Limb (tissue), 2 donors: ENCODE data around the gene KIF1B.

Experiments used
- DNase-seq, 2 donors: peaks; one replicate each; pipeline ENCODE4 v3.0.0-alpha.2; 2016; ENCODE audit errors: extremely low spot score in 2 of 2

The KIF1B gene

DNA sequence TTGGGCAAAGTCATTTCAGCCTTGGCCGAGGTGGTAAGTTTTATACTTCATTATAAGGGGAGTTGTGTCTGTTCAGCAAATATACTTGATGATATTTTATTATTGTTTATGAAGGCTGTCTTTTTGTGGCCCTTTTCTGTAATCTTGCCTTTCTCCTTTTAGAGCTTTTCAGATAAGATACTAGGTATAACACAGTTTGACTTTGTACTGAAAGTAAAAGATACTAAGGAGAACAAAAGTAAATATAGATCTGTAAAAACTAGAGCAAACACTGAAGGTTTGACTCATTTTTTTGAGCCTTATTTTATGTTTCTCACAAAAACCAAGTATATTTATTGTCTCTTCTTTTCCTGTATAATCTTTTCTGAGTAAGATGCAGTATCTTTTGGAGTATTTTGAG is 61.9 kb downstream of the KIF1B start:
- no peak for DNase-seq

DNA sequence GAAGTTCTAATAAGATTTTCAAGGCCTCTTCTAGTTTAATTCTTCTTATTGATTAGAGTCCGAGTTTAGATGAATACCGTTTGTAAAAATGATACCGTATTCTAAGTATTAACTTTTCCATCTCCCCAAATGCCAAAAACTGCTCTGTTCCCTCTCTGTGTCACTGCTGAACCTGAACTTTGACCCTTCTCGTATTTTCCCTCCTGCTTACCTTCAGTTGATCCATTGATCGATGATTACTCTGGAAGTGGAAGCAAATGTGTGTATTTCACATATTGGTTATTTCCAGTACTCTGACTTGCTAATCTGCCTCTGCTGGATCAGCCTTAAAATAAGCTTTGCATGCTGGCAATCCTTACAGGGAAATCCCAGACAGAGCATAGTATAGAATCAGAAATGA is 68.5 kb downstream of the KIF1B start:
- DNase-seq = no peak

DNA sequence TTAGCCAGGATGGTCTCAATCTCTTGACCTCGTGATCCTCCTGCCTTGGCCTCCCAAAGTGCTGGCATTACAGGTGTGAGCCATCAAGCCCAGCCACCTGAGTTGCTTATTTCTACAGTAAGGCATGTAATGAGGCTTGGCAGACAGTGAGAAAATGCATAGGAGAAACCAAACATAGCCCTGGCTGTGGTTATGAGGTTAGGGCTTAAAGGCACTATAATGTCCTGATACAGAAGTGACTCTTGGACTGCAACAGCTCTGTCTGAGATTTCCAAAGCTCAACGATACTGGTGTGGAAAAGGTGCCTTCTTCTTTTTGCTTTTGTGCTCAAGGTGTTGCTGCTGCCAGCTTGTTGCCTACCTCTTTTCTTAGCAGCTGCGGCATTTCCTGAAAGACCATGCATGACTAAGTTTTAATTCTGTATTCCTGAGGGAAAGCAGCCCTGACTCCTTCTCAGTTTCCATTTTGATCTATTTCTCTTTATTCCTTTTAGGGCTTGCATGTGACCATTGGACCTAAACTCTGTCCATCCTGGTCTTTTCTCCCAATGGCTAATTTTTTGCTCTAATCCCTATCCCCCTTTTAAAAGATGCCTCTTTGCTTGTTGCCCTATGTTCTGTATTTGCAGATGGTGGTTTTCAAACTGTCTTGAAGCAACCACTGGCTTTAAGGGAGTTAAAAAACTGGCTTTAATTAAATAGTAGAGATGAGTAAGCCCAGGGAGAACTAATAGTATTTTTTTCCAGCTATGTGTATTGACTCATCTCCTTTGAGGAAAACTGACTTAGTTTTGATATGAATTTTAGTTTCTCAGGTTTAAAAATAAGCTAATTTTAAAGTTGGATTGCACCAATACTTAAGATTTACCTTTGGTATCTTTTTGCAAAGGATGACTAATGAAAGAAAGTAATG is 70.3 kb downstream of the KIF1B start:
- no peak for DNase-seq

DNA sequence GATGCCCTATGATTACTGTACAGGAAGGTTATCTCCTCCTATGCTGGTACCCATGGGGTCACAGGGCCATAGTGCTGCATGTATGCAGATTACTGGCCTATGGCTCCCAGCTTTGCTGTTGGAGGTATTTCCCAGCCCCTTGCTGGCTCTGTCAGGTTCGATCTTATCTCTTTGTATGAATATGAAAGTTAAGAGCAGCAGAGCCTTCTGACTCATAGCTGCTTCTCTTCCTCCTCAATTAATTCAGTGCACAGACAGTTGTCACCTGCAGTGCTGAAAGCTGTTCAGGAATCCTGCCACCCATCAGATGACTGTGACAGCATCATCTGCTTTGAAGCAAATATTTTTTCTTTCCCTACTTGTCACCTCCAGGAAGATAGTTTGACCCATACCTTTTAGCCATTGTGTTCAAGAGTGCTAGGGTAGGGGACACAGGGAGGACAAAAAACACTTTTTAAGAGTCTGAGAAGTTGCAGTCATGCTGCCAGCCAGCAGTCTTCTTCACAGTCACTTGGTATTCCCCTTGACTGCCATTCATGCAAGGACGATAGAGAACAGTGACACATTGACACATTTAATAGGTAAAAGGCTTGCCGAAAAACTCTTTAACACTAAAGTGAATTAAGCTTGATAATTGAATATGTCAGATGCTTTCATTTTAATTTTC is 73.1 kb downstream of the KIF1B start:
- no peak for DNase-seq

DNA sequence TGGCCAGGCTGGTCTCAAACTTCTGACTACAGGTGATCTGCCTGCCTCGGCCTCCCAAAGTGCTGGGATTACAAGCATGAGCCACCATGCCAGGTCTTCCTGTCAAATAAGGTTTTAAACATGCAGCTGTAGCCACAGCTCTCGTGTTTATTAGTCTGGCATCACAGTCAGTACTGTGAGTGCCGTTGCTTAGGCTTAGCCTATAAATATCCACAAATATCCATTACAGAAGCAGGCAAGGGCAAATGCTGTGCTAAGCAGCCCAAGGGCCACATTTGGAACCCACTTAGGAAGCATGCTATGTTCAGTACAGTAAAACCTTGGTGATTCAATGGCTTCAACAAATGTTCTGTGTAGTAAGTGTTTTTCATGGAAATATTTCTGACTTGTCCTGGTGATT is 75.9 kb downstream of the KIF1B start:
- no peak for DNase-seq

DNA sequence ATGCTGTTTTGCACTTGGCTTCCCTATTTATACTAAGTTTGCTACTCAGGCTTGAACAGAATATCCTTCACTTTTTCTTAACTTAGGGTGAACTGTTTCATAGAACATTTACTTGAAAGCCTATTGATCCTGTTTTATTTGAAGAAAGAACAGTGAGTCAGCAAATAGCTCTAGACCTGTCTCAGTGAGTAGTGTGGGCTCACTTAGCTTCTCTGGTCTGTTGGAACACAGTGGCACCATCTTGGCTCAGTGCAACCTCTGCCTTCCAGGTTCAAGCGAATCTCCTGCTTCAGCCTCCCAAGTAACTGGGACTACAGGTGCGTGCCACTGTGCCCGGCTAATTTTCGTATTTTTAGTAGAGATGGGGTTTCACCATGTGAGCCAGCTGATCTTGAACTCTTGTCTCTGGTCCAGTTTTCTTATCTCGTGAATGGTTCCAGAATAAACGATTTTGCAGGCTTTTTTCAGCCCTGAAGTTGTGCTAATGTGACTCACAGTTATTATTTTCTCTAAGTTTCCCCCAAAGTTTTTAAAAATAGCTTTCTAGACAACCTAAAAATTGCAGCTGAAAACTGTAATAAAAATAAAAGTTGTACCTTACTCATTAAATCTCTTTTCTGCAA is 76.8 kb downstream of the KIF1B start:
- DNase-seq = no peak

DNA sequence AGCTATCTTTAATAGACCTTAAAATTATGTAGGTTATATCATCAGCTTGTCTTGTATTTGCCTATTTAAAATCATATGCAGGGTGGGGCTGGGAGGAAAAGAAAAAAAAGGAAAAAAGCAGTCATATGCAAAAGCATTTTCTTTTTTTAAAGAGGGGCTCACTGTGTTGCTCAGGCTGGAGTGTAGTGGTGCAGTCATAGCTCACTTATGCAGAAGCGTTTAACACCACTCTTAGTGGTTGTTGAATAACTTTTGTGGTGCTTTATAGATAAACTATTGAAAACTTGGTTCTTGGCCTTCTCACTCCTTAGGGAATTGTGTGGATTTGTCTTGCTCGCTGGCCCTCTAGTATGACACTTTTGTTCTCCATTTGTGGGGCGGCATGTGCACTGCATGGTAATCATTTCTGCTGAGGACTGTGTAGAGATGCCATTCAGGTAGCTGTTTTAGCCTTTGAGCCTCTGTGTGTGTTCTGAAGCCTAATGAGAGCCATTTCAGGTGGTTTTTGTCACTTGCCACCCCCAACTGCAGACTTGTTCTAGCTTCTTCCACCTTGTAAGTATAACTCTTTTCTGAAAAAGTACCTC is 77.8 kb downstream of the KIF1B start:
- DNase-seq = no peak

DNA sequence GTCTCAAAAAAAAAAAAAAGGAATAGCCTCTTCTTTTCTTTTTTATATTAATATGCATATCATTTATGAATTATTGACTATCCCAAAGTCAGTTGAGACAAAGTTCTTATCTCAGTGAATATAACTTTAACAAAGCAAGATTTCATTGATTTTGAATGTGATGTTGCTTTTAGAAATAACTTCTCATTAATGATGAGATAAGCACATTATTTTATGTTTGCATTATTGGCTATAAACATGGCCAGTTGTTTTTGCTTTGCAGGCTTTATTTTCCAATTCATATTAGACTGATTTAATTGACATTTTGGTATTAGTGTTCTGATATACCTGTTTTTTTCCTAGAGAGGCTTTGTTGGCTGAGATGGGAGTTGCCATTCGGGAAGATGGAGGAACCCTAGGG is 81.3 kb downstream of the KIF1B start:
- DNase-seq = no peak

DNA sequence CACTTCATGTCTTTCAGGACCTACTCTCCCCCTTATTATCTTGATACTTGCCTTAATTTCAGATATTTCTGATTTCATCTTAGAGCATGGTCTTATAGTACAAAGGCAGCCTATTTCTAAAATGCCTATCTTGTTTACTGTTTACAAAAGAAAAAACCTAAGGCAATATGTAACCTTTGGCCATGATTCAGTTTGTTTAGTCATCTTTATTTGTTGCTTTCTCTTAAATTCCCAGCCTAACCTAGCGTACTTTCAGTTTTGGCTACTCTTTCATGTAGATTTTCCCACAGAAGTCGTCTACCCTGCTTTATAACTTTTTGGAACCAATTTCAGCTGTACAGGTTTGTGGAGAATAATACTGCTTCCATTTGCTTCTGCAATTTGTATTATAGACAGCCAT is 81.8 kb downstream of the KIF1B start:
- DNase-seq = no peak

DNA sequence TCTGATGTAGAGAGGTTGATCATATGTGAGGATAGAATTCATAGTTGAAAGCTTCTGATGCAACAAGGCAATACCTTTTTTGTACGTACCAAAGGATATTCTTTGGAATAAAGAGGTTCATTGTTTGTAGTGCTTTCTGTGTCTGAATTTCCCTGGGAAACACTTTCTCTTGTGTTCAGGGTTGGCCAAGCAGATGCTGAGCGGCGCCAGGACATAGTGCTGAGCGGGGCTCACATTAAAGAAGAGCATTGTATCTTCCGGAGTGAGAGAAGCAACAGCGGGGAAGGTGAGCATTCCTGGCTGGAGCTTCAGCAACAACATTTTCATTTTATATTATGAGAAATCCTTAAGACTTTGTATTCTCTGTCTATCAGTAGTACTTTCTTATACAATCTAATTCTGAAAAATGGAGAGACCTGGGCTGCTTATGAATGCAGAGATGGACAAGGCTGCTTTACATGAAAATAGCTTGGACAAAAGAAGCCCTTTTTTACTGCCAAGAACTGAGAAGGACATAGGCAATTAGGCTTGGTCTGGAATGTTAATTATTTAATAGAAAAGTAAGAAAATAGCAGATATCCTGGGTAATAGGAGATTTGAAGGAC is 85.2 kb downstream of the KIF1B start:
- no peak for DNase-seq

DNA sequence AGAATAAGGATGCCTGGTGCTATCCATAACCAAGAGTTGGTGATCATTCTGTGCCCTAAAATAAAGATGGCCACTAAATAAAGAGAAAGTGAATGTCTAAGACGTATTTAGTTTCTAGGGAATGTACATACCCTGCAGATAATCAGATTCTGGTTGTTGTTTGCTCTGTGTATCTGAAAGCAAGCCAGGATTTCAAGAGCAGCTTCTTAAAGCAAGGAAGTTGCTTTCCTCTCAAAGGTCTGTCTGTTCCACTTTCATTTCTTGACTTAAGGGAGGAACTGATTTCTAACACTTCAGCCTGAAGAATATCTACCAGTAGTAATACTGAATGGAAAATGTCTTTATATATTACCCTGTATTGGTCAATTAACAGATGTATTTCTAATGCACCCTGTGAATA is 88.8 kb downstream of the KIF1B start:
- no peak for DNase-seq

DNA sequence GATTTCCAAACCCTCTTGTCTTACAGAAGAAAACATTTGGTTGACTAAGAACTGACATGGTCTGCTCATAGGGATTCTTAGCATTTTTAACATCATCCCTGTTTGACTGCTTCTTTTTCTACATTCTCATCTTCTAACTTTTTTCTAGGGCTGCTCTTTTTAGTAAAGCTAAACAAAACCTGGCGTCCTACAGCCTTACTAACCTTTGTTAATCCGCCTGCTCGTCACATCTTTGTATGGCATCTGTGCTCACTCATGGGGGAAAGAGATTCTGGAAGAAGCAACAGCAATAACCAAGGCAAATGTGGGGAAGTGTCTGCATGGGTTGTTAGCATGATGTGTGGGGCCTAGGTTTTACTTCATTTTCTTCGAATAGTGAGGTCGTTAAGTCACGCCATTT is 92.0 kb downstream of the KIF1B start:
- DNase-seq = no peak

DNA sequence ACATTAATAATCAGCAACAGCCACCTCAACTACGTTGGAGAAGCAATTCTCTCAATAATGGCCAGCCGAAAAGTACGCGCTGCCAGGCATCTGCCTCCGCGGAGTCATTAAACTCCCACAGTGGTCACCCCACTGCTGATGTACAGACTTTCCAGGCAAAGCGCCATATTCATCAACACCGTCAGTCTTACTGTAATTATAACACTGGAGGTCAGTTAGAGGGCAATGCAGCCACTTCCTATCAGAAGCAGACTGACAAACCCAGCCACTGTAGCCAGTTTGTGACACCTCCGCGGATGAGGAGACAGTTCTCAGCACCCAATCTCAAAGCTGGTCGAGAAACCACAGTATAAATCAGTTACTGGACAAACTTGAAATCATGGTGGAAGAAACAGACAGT is 93.9 kb downstream of the KIF1B start:
- DNase-seq = no peak

DNA sequence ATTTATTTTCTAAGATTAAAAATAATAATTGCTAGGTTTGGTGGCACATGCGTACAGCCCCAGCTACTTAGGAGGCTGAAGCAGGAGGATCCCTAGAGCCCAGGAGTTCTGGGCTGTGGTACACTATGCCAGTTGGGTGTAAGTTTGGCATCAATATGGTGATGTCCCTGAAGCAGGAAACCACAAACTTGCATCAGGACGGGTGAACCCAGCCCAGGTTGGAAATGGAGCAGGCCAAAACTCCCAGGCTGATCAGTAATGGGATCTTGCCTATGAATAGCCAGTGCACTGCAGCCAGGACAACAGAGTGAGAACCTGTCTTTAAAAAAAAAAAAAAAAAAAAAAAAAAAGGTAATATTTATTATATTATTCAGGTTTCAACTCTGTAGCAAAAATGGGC is 96.1 kb downstream of the KIF1B start:
- no peak for DNase-seq

DNA sequence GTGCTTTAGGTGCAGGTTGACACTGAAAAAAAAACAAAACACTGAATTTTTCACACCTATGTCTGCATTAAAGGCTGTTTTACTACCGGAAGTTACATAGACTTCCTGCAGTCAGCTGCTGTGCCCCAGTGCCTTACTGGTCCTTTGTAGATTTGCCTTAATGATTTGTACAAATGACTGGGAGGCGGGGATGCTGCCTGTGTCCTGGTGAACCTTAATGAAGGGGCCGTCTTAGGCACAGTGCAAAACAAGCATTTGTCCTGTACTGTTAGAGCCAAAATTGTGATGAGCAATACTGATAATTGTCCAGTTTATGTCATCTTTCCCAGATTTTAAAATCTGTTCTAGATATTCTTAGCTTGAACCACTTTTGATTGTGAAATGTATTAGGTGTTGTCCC is 97.6 kb downstream of the KIF1B start:
- DNase-seq = no peak

DNA sequence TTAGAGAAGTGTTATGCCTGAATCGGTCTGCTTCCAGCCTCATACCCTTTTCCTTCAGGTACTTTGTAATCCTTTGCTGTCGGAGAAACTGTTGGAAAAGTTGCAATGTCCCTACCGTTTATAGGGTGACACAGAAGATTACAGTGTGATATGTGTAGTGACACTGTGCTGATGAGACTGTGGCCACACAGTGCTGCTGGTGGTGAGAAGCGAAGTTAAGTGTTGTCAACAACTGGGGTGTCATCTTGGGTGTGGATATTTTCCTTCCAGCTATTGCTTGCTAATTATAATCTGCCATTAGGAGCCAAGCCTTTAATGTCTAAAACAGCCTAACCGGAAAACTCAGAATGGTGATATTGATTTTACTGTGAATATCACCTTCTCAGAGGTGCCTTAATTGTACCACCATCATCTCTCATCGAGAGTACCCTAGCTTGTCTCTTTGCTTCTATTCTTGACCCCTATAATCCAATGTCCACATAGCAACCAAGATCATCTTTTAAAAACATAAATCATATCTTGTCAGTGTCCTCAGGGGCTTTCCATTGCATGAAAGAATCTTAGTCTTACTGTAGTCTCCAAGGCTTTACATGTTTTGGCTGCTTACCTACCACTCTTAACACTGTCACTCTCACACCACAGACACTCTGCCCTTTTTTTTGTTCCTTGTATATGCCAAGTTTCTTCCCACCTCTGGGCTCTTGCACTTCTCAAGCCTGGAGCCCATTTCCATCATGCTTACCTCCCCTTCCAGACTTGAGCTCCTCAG is 99.1 kb downstream of the KIF1B start:
- no peak for DNase-seq

DNA sequence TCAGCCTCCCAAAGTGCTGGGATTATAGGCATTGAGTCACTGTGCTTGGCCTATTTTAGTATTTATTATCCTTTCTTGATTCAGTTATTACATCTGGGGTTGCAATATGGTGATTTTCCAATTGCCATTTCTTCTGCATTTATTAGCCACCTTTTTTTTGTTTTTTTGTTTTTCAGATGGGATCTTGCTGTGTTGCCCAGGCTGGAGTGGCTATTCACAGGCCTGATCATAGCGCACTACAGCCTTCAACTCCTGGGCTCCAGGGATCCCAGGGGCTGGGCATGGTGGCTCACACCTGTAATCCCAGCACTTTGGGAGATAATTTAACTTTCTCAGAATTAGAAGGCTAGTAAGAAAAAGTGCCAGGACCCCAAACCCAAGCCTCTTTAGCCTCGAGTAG is 106.4 kb downstream of the KIF1B start:
- DNase-seq = no peak

DNA sequence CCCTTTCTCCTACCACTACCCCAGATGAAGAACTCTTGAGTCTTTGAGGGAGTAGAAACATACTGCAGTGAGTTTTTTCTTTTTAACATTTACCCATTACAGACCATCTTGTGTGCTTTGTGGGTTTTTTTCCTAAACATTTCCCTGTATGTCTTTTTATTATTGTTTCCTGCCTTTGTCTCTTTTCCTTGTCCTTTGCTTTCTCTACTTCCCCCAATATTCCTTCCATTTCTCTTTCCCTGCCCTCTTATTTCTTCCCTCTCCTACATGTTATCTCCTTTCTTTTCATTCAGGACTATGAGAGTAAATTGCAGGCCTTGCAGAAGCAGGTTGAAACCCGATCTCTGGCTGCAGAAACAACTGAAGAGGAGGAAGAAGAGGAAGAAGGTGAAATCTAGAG is 109.4 kb downstream of the KIF1B start:
- no peak for DNase-seq

DNA sequence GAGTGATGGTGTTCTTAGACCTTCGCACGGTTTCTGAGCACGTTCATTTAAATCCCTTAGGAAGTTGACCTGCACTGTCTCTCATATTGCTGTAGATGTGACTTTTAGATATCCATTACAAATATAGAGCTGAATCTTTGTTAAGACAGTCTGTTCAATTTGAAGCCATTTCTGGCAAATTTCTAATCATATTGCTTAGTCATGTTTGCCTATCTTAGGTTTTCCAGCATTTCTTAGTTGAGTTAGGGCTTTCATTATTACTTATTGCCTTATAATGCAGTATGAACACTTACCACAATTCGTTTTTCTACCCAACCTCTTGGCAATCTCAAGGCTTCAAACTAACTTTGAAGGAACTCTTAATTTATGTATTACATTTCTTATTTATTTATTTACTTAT is 110.0 kb downstream of the KIF1B start:
- no peak for DNase-seq

DNA sequence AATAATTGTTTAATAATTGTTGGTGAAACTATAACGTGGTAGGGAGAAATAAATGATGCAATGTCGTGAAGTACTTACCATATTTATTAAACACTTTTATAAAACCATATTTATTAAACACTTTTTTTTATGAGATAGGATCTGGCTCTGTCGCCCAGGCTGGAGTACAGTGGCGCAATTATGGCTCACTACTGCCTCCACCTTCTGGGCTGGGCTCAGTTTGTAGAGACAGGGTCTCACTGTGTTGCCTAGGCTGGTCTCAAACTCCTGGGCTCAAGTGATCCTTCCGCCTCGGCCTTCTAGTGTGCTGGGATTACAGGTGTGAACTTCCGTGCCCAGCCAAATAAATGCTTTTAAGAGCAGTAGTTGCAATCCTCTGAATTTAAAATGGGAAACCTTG is 112.5 kb downstream of the KIF1B start:
- no peak for DNase-seq

DNA sequence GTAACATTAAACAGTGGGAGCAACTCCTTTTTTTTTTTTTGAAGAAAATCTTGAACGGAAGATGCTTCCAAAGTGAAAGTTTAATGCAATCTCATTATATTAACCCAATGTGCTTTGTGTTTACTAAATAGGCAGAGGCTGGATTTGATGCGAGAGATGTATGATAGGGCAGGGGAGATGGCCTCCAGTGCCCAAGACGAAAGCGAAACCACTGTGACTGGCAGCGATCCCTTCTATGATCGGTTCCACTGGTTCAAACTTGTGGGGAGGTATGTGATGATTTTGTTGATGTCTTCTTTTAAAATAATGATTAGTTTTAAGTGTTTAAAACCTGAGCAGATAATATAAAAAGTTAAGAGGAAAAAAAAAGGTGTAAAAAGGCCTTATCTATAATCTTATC is 114.3 kb downstream of the KIF1B start:
- DNase-seq = no peak
